NB4 (cell line): ENCODE results near the gene HNRNPUL1.
A peak's percentile ranks its signal among the peaks of the same experiment; 100 is the strongest.

ENCODE experiments used
- DNase-seq: peaks from one replicate; pipeline ENCODE4 v3.0.0; 2010; ENCODE audit warnings: low read depth
- H3K4me3 ChIP-seq: one replicate; pipeline ENCODE4 v1.5.1; 2011; ENCODE audit warnings: mild to moderate bottlenecking, low read depth, low read length, moderate library complexity
- CTCF ChIP-seq: IDR thresholded peaks from one replicate; pipeline ENCODE4 v1.5.1; 2012; ENCODE audit warnings: low read depth, low read length
- MAX ChIP-seq: IDR thresholded peaks from 2 replicates; pipeline ENCODE4 v1.6.1; 2011; ENCODE audit warnings: low read depth, low read length
- MYC ChIP-seq: IDR thresholded peaks from 2 replicates; pipeline ENCODE4 v1.6.1; 2011; ENCODE audit warnings: low read depth, low read length
- POLR2A ChIP-seq: IDR thresholded peaks from 2 replicates; pipeline ENCODE4 v1.6.1; 2011; ENCODE audit warnings: mild to moderate bottlenecking; ENCODE audit not compliant: insufficient read length; ENCODE audit errors: extremely low read depth

Gene HNRNPUL1

GRCh38 chr19:41230067-41230857 lies 33.9 kb upstream of the HNRNPUL1 start:
- H3K4me3 ChIP-seq, result no peak overlapping the region
- no peak for DNase-seq
- TF ChIP-seq MAX (no peak), CTCF (no peak), POLR2A (no peak), MYC (no peak)

GRCh38 chr19:41232686-41233085 lies 31.5 kb upstream of the HNRNPUL1 start:
- no peak overlapping the region for H3K4me3 ChIP-seq
- no peak for TF ChIP-seq MYC
- TF ChIP-seq MAX, result no peak
- no peak for TF ChIP-seq CTCF
- TF ChIP-seq POLR2A, result no peak
- DNase-seq, result no peak

GRCh38 chr19:41233748-41234240 lies 30.4 kb upstream of the HNRNPUL1 start:
- peak; percentile 52 for DNase-seq
- H3K4me3 ChIP-seq, result no peak overlapping the region
- TF ChIP-seq MAX (no peak), MYC (no peak), POLR2A (no peak), CTCF (no peak)

GRCh38 chr19:41234512-41235168 lies 29.5 kb upstream of the HNRNPUL1 start:
- TF ChIP-seq MAX (no peak), MYC (no peak), POLR2A (no peak), CTCF (no peak)
- DNase-seq, result no peak
- H3K4me3 ChIP-seq, result no peak overlapping the region

GRCh38 chr19:41235480-41235879 lies 28.7 kb upstream of the HNRNPUL1 start:
- TF ChIP-seq MYC (no peak), POLR2A (no peak), MAX (no peak), CTCF (no peak)
- H3K4me3 ChIP-seq, result no peak overlapping the region
- DNase-seq, result no peak
